GM20000 (cell line): Measurements from ENCODE around the gene HAGHL.
A peak's percentile ranks its signal among the peaks of the same experiment; 100 is the strongest.

Source experiments
- DNase-seq: peaks from one replicate; pipeline ENCODE4 v3.0.0; 2012; ENCODE audit warnings: low spot score
- TF ChIP-seq, protein P1 (sequence below): IDR thresholded peaks from 2 replicates; pipeline ENCODE4 v1.5.1; 2012; ENCODE audit warnings: mild to moderate bottlenecking, control low read depth; ENCODE audit errors: extremely low read depth, missing control alignments

HAGHL gene

DNA sequence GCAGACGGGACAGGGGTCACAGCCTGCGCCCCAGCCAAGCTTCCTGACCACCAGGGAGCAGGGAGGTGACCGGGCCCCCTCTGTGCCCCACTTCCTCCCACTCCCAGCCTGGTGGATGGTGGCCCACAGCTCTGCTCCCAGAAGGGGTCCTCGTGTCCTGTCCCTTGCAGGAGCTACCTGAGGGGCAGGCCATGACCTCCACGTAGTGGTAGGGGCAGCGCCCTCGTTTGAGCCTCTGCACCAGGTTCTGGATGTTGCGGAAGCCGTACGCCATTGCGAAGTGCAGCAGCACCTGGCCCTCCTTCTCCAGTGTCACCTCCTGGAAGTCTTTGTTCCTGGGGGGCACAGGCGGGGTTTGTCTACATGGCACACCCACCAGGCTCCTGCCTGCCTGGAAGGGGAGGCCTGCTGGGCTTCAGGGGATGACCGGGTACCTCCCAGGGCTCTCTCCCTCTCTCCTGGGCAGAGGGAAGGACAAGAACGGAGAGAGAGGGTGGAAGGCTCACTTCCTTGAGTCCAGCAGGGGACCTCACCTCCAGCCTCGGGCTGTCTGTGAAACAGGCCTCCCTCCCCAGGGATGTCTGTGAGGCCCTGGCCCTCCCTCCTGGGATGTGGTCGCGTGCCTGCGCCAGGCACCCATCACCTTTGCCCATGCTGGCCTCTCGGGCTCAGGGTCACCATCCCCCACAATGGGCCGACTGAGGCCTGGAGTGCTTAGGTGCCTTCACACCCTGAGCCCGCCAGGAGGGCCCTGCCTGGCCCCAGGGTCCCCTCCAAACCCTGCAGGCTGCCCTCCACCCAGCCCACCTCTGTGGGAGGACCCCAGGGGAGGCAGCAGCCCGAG is 4.0 kb downstream of the HAGHL start:
- DNase-seq = no peak
- TF ChIP-seq, protein P1, sequence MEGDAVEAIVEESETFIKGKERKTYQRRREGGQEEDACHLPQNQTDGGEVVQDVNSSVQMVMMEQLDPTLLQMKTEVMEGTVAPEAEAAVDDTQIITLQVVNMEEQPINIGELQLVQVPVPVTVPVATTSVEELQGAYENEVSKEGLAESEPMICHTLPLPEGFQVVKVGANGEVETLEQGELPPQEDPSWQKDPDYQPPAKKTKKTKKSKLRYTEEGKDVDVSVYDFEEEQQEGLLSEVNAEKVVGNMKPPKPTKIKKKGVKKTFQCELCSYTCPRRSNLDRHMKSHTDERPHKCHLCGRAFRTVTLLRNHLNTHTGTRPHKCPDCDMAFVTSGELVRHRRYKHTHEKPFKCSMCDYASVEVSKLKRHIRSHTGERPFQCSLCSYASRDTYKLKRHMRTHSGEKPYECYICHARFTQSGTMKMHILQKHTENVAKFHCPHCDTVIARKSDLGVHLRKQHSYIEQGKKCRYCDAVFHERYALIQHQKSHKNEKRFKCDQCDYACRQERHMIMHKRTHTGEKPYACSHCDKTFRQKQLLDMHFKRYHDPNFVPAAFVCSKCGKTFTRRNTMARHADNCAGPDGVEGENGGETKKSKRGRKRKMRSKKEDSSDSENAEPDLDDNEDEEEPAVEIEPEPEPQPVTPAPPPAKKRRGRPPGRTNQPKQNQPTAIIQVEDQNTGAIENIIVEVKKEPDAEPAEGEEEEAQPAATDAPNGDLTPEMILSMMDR = no peak

DNA sequence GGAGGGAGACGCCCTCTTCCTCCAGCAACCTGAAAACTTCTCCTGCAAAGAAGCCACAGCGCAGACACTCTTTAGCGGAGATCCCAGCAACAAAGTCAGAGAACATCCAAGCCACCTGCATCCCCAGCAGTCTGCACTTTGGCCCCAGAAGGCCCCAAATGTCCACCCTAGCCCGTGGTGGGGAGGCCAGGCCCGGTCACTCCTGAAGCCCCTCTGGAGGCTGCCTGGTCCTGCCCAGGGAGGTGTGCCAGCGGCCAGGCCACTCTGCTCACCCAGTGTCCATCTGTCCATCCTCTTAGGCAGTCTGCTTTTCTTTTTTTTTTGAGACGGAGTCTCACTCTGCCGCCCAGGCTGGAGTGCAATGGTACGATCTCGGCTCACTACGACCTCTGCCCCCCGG is 5.4 kb downstream of the HAGHL start:
- DNase-seq = no peak
- TF ChIP-seq, protein P1 = no peak

DNA sequence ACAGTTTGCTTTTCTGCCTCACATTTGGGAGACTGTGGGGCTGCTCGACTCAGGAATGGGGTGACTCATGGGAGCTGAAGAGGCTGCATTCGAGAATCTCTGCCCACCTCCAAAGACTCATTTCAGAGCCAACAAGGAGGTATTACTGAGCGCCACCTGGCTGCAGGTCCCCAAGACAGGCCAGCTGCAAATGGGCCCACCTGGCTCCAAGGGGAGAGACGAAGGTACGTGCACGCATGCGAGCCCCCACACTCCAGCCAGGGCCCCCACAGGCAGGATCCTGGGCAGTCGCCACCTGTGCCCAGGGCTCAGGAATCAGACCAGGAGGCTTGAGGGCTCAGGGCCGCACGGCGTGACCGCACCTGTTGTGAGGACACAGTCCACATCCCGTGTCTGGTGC is 6.0 kb downstream of the HAGHL start:
- DNase-seq = no peak
- TF ChIP-seq, protein P1 = no peak

DNA sequence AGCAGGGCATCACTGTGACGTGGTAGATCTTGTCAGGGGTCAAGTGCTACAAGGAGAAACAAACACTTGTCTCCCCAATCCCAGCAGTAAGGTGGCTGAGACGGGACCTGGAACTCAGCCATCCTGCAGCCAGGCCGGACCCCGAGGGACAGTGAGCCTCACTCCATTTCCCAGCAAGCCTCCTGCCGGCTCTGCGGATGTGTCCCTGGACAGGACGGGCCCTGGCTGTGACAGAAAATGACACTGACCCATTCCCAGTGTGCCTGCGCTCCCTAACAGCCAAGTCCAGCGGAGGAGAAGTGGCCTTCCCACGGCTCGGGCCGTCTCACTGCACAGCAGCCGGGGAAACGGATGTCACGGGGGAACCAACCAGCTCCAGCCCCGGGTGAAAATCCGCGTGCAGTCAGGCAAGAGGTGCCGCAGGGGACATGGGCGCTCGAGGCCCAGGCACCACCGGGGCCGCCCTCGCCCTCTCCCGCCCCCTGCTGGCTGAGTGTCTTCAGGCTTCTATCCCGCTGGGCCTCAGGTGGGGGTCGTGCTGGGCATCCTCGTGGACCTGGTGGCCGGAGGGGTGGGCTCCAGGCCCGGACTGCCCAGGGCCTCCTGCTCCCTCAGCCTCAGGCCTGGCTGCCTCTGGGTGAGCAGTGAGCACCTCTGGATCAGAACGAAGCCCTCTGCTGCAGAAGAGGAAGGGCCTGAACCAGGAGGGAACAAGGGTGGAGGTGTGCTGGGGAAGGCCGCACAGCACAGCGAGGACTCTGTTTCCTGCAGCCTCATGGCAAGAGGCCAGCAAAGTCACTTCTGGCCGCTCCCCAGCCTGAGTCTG is 6.7 kb downstream of the HAGHL start:
- TF ChIP-seq, protein P1 = peak; percentile 26

DNA sequence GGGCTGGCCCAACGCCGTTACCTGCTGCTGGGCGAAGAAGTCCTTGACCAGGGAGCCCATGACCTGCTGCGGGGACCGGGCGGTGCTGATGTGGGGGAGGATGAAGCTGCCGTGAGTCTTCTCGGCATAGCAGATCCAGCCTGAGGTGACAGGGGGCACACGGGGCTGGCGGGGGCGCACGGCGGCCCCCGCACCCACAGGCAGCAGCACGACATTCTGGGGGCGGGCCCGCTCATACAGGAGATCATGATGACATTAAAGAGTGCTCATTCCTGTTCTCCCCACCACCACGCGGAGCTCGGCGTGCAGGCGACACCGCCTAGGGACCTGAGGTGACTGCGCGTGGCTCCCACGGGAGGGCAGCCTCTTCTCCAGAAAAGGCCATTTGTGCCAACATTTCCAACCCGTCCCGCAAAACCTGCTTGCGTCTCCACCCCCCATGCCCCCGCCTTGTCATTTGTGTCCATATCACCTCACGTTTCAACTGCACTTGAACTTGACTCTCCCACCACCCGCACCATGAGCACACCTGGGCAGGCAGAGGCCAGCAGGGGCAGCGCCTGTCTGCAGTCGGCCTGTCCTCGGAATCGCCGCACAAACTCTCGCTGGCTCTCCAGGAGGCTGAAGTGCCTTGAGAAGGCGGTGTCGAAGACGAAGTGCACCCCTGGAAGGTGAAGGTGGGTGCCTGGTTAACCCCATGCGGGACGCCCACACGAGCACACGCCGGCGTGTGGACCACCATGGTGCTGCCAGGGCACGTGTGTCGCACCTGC is 7.5 kb downstream of the HAGHL start:
- DNase-seq = no peak
- TF ChIP-seq, protein P1 = no peak

More for the DNA sequence above, 6.7 kb downstream of the HAGHL start:
- DNase-seq = no peak

DNA sequence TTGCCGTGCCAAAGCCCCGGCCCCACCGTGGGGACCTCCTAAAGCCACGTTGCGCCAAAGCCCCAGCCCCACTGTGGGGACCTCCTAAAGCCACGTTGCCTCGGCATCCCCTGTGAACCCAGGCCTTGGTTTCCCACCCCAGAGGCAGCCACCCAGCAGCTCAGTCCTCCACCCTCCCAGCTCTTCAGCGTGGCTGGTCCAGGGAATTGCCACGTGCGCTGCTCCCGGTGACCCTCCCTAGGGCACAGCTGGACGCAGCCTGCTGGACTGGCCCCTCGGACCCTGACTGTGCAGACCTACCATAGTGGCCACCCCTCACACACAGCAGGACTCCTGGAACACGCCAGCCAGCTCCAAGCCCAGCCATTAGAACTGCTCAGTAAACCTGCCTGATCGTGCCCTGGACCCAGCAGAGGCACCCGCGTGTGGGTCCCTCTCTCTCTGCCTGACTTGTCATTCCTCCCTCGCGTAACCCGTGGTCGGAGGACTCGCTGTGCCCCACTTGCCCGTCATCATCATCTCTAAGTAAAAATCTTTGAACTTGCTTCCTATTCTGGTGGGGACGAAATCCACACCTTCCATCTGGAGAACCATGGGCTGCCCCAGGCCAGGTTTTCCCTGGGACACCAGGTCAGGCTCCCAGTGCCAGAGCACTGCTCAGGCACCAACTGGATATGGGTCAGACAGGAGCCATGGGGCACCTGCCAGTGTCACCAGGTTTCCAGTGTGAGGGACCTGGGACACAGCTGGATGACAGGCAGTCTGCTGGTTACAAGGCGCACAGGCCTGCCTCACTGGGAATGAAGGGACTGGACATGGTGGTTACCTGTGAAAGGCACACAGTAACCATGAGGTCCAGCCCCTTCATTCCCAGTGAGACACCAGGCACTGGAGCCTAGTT is 8.3 kb downstream of the HAGHL start:
- DNase-seq = no peak
- TF ChIP-seq, protein P1 = no peak
